ENCODE measurements around the gene ESPL1. TPM values are rescaled to one million over a fixed set of nuclear protein-coding genes. Genes with fewer than 3 reads are reported as not detected.
"Not testable (repeated sequence)": the region's sequence is repeated elsewhere in the genome, so short reads cannot be mapped to it uniquely, and the experiment has no call there.

ESPL1 gene
- polyA plus RNA-seq, 1 donor = 31.2 TPM

GRCh38 chr12:53287741-53288216, 19.7 kb downstream of the ESPL1 start:
- no peak overlapping the region for H3K4me3 ChIP-seq (ENCODE audit: low read length)
- H3K36me3 ChIP-seq (ENCODE audit: control insufficient read depth, insufficient read depth, low read length) = peaks cover 75% of the 10 kb centered on the region
- no CpG with 5 or more reads among the region's 11 CpGs for WGBS (ENCODE audit: insufficient coverage, low lambda C conversion rate)
- no peaks in the 10 kb centered on the region for H3K4me1 ChIP-seq (ENCODE audit: control insufficient read depth, insufficient read depth, low read length)
- no peaks in the 10 kb centered on the region for H3K27me3 ChIP-seq (ENCODE audit: control insufficient read depth, insufficient read depth, low read length)
- no peak overlapping the region for H3K27ac ChIP-seq (ENCODE audit: low read length)
- peak; percentile 37 to 47 for DNase-seq
- no peaks in the 10 kb centered on the region for H3K9me3 ChIP-seq (ENCODE audit: control insufficient read depth, low read depth, low read length)

DNA sequence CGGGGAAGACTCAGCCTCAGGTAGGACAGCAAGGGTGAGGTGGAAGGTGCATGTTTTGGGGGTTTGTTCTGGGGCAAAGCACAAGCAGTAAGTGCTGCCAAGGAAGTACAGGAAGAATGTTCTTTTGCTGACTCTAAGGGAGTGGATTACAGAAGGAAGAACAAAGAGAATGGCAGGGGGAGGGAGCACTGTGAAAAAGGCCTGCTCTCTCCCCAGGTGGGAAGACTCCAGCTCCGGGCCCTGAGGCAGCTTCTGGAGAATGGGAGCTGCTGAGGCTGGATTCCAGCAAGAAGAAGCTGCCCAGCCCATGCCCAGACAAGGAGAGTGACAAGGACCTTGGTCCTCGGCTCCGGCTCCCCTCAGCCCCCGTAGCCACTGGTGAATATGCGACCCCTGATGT, 20.2 kb downstream of the ESPL1 start:
- Histone ChIP-seq H3K36me3 (ENCODE audit: control insufficient read depth, insufficient read depth, low read length) (peaks cover 74% of the 10 kb centered on the region), H3K27ac (ENCODE audit: low read length) (no peak overlapping the region), H3K27me3 (ENCODE audit: control insufficient read depth, insufficient read depth, low read length) (no peaks in the 10 kb centered on the region), H3K4me1 (ENCODE audit: control insufficient read depth, insufficient read depth, low read length) (no peaks in the 10 kb centered on the region), H3K9me3 (ENCODE audit: control insufficient read depth, low read depth, low read length) (no peaks in the 10 kb centered on the region), H3K4me3 (ENCODE audit: low read length) (no peak overlapping the region)
- no peak for DNase-seq
- WGBS (ENCODE audit: insufficient coverage, low lambda C conversion rate) = 100% methylated on average over 1 of the region's 6 CpGs

DNA sequence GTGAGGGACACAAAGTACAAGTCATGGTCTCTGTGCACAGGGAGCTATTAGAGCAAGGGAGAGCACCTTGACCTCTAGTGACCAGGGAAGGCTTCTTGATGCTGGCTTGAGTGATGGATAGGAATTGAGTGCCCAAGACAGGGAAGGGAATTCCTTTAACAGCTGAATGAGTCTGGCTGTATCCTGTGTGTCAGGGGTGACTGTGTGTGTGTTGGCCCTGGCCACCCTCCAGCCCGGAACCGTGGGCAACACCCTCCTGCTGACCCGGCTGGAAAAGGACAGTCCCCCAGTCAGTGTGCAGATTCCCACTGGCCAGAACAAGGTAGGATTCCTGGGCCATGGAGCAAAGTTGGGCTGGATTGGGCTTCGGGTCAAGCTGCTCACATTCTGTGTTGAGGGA, 21.8 kb downstream of the ESPL1 start:
- Histone ChIP-seq H3K36me3 (ENCODE audit: control insufficient read depth, insufficient read depth, low read length) (peaks cover 63% of the 10 kb centered on the region), H3K27me3 (ENCODE audit: control insufficient read depth, insufficient read depth, low read length) (no peaks in the 10 kb centered on the region), H3K27ac (ENCODE audit: low read length) (no peak overlapping the region), H3K4me1 (ENCODE audit: control insufficient read depth, insufficient read depth, low read length) (peaks cover 3% of the 10 kb centered on the region), H3K4me3 (ENCODE audit: low read length) (no peak overlapping the region), H3K9me3 (ENCODE audit: control insufficient read depth, low read depth, low read length) (no peaks in the 10 kb centered on the region)
- WGBS (ENCODE audit: insufficient coverage, low lambda C conversion rate) = no CpG with 5 or more reads among the region's 4 CpGs
- DNase-seq = no peak

DNA sequence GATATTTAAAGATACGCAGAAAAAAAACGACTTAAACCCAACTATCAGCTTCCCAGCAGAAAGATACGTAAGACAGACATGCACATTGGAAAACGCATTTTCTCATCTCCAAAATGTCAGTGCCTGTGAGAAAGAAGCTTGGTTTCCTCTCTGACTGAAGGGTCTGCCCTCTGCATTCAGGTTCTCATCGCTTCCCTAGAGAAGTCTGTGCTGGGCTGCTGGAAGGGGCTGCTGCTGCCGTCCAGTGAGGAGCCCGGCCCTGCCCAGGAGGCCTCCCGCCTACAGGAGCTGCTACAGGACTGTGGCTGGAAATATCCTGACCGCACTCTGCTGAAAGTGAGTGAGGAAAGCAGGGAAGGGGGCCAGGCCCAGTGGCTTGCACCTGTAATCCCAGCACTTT, 22.6 kb downstream of the ESPL1 start:
- H3K27me3 ChIP-seq (ENCODE audit: control insufficient read depth, insufficient read depth, low read length) = no peaks in the 10 kb centered on the region
- H3K27ac ChIP-seq (ENCODE audit: low read length) = no peak overlapping the region
- peaks cover 4% of the 10 kb centered on the region for H3K4me1 ChIP-seq (ENCODE audit: control insufficient read depth, insufficient read depth, low read length)
- no peak for DNase-seq
- no peaks in the 10 kb centered on the region for H3K9me3 ChIP-seq (ENCODE audit: control insufficient read depth, low read depth, low read length)
- peaks cover 58% of the 10 kb centered on the region for H3K36me3 ChIP-seq (ENCODE audit: control insufficient read depth, insufficient read depth, low read length)
- H3K4me3 ChIP-seq (ENCODE audit: low read length) = no peak overlapping the region
- no CpG with 5 or more reads among the region's 9 CpGs for WGBS (ENCODE audit: insufficient coverage, low lambda C conversion rate)

- no peaks in the 10 kb centered on the region for H3K9me3 ChIP-seq (ENCODE audit: control insufficient read depth, low read depth, low read length)
- no peak overlapping the region for H3K4me3 ChIP-seq (ENCODE audit: low read length)
- H3K27me3 ChIP-seq (ENCODE audit: control insufficient read depth, insufficient read depth, low read length) = no peaks in the 10 kb centered on the region
- H3K27ac ChIP-seq (ENCODE audit: low read length) = no peak overlapping the region
- H3K4me1 ChIP-seq (ENCODE audit: control insufficient read depth, insufficient read depth, low read length) = peaks cover 9% of the 10 kb centered on the region
- peaks cover 49% of the 10 kb centered on the region for H3K36me3 ChIP-seq (ENCODE audit: control insufficient read depth, insufficient read depth, low read length)
- no peak for DNase-seq
Observed at GRCh38 chr12:53292426-53292825, 24.3 kb downstream of the ESPL1 start.

GRCh38 chr12:53295070-53295890, 27.2 kb downstream of the ESPL1 start, which contains the start of gene PFDN5:
Gene PFDN5, plus strand, starts transcription at chr12:53295542. Its CDS starts 26 bp downstream, at chr12:53295568.
- Histone ChIP-seq H3K4me3 (ENCODE audit: low read length) (peak within 1 kb of the TSS; percentile 62), H3K36me3 (ENCODE audit: control insufficient read depth, insufficient read depth, low read length) (peaks cover 39% of the 10 kb centered on the region), H3K4me1 (ENCODE audit: control insufficient read depth, insufficient read depth, low read length) (peaks cover 15% of the 10 kb centered on the region), H3K9me3 (ENCODE audit: control insufficient read depth, low read depth, low read length) (no peaks in the 10 kb centered on the region), H3K27ac (ENCODE audit: low read length) (peak within 1 kb of the TSS; percentile 63), H3K27me3 (ENCODE audit: control insufficient read depth, insufficient read depth, low read length) (no peaks in the 10 kb centered on the region)
- 0% methylated on average over 3 of the region's 42 CpGs for WGBS (ENCODE audit: insufficient coverage, low lambda C conversion rate)
- DNase-seq = peak; percentile 93 to 94

DNA sequence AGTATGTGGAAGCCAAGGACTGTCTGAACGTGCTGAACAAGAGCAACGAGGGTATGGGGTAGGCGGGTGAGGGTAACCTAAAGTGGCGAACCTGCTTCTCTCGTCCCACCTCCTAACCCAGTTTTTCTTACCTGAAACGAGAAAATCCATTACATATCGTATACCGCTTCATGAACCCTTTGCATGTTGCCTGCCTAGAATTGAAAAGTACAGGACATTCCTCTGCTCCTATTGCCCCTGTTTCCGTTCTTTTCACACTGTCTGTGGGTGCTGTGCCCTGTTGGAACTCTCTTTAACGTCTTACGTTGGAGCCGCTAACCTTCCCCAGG, 27.8 kb downstream of the ESPL1 start:
- H3K4me3 ChIP-seq (ENCODE audit: low read length) = peak overlapping the region; percentile 62
- H3K27me3 ChIP-seq (ENCODE audit: control insufficient read depth, insufficient read depth, low read length) = no peaks in the 10 kb centered on the region
- H3K9me3 ChIP-seq (ENCODE audit: control insufficient read depth, low read depth, low read length) = no peaks in the 10 kb centered on the region
- WGBS (ENCODE audit: insufficient coverage, low lambda C conversion rate) = 0% methylated on average over 1 of the region's 12 CpGs
- peaks cover 15% of the 10 kb centered on the region for H3K4me1 ChIP-seq (ENCODE audit: control insufficient read depth, insufficient read depth, low read length)
- peak overlapping the region; percentile 30 for H3K27ac ChIP-seq (ENCODE audit: low read length)
- peaks cover 35% of the 10 kb centered on the region for H3K36me3 ChIP-seq (ENCODE audit: control insufficient read depth, insufficient read depth, low read length)
- no peak for DNase-seq

DNA sequence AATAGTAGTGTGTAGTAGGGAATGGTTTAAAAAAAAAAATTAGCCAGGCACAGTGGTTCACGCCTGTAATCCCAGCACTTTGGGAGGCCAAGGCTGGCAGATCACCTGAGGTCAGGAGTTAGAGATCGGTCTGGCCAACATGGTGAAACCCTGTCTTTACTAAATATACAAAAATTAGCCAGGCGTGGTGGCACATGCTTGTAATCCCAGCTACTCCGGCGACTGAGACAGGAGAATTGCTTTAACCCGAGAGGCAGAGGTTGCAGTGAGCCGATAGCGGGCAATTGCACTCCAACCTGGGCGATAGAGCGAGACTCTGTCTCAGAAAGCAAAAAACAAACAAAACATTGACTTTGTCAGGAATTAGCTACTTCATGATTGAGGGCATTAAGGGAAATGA, 29.0 kb downstream of the ESPL1 start:
- not testable (repeated sequence) for DNase-seq; H3K27ac ChIP-seq (ENCODE audit: low read length); H3K4me3 ChIP-seq (ENCODE audit: low read length); H3K27me3 ChIP-seq (ENCODE audit: control insufficient read depth, insufficient read depth, low read length); H3K9me3 ChIP-seq (ENCODE audit: control insufficient read depth, low read depth, low read length)
- H3K36me3 ChIP-seq (ENCODE audit: control insufficient read depth, insufficient read depth, low read length) = peaks cover 34% of the 10 kb centered on the region
- peaks cover 15% of the 10 kb centered on the region for H3K4me1 ChIP-seq (ENCODE audit: control insufficient read depth, insufficient read depth, low read length)
- no CpG with 5 or more reads among the region's 10 CpGs for WGBS (ENCODE audit: insufficient coverage, low lambda C conversion rate)

DNA sequence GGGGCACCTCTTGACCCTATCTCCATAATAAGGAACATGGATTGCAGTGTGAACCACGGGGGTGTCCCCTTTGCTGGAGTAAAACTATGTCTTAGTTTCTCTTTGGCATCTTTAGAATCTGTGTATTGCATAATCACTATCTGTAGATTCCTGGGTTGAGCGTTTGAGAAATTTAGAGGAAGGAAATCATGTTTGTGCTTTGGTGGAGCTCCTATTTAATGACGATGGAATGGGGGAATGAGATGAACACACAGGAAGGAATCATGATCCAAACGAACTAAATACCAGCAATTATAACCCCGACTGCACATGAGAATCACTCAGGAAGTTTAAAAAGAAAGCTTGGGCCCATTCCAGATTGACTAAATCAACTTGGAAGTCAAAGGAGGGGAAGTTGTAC, 30.1 kb downstream of the ESPL1 start:
- WGBS (ENCODE audit: insufficient coverage, low lambda C conversion rate) = 88% methylated on average over 2 of the region's 5 CpGs
- H3K4me1 ChIP-seq (ENCODE audit: control insufficient read depth, insufficient read depth, low read length) = peaks cover 15% of the 10 kb centered on the region
- H3K27me3 ChIP-seq (ENCODE audit: control insufficient read depth, insufficient read depth, low read length) = no peaks in the 10 kb centered on the region
- H3K27ac ChIP-seq (ENCODE audit: low read length) = no peak overlapping the region
- H3K4me3 ChIP-seq (ENCODE audit: low read length) = no peak overlapping the region
- H3K9me3 ChIP-seq (ENCODE audit: control insufficient read depth, low read depth, low read length) = no peaks in the 10 kb centered on the region
- H3K36me3 ChIP-seq (ENCODE audit: control insufficient read depth, insufficient read depth, low read length) = peaks cover 34% of the 10 kb centered on the region
- DNase-seq = no peak

DNA sequence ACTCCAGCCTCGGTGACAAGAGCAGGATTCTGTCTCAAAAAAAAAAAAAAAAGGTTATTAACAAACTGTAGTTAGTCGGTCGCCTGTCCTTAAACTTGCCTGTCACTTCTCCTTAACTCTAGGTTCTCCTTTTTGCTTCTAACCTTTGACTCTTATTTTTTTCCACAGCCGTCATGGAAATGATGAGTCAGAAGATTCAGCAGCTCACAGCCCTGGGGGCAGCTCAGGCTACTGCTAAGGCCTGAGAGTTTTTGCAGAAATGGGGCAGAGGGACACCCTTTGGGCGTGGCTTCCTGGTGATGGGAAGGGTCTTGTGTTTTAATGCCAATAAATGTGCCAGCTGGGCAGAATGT, 31.0 kb downstream of the ESPL1 start:
- WGBS (ENCODE audit: insufficient coverage, low lambda C conversion rate) = no CpG with 5 or more reads among the region's 5 CpGs
- peaks cover 15% of the 10 kb centered on the region for H3K4me1 ChIP-seq (ENCODE audit: control insufficient read depth, insufficient read depth, low read length)
- no peaks in the 10 kb centered on the region for H3K9me3 ChIP-seq (ENCODE audit: control insufficient read depth, low read depth, low read length)
- no peak for DNase-seq
- H3K36me3 ChIP-seq (ENCODE audit: control insufficient read depth, insufficient read depth, low read length) = peaks cover 37% of the 10 kb centered on the region
- H3K4me3 ChIP-seq (ENCODE audit: low read length) = peak overlapping the region; percentile 78
- peak overlapping the region; percentile 46 for H3K27ac ChIP-seq (ENCODE audit: low read length)
- H3K27me3 ChIP-seq (ENCODE audit: control insufficient read depth, insufficient read depth, low read length) = no peaks in the 10 kb centered on the region
